ENCODE results near the gene RPS21.
A peak's percentile ranks its signal among the peaks of the same experiment; 100 is the strongest.

Gene RPS21
- total RNA-seq = 130 to 365 (median 221) reads per million in 4 experiments

- DNase-seq = peak; percentile 83
Measured at GRCh38 chr20:62386383-62387218, at the start of gene RPS21. RPS21 (plus strand) TSS chr20:62387103; CDS start chr20:62387339, 236 bp downstream.

- no peak for DNase-seq
Measured at GRCh38 chr20:62337558-62338293, 49.2 kb upstream of the RPS21 start.

- no peak for DNase-seq
Measured at GRCh38 chr20:62338294-62338620, 48.6 kb upstream of the RPS21 start.

GRCh38 chr20:62339647-62340062 is 47.2 kb upstream of the RPS21 start:
- no peak for DNase-seq

- no peak for DNase-seq
Measured at GRCh38 chr20:62342910-62343309, 44.0 kb upstream of the RPS21 start.

GRCh38 chr20:62344092-62344491 is 42.8 kb upstream of the RPS21 start:
- DNase-seq = no peak

- DNase-seq = no peak
Measured at GRCh38 chr20:62344782-62345181, 42.1 kb upstream of the RPS21 start.

GRCh38 chr20:62345681-62346370 is 41.1 kb upstream of the RPS21 start:
- DNase-seq = no peak

GRCh38 chr20:62346398-62347150 is 40.3 kb upstream of the RPS21 start:
- no peak for DNase-seq

GRCh38 chr20:62347151-62347404 is 39.8 kb upstream of the RPS21 start:
- DNase-seq = no peak

GRCh38 chr20:62347445-62347844 is 39.5 kb upstream of the RPS21 start:
- no peak for DNase-seq

- no peak for DNase-seq
Measured at GRCh38 chr20:62348604-62349003, 38.3 kb upstream of the RPS21 start.

- no peak for DNase-seq
Measured at GRCh38 chr20:62349556-62350097, 37.3 kb upstream of the RPS21 start.

- no peak for DNase-seq
Measured at GRCh38 chr20:62350098-62350628, 36.7 kb upstream of the RPS21 start.

- no peak for DNase-seq
Measured at GRCh38 chr20:62350629-62351422, 36.1 kb upstream of the RPS21 start.

GRCh38 chr20:62351469-62352401 is 35.2 kb upstream of the RPS21 start:
- no peak for DNase-seq

- no peak for DNase-seq
Measured at GRCh38 chr20:62352402-62353288, 34.3 kb upstream of the RPS21 start.

- no peak for DNase-seq
Measured at GRCh38 chr20:62353289-62354030, 33.4 kb upstream of the RPS21 start.
